Neural cell (in vitro differentiated cells): ENCODE data around the gene GLDC. TPM values are rescaled to one million over a fixed set of nuclear protein-coding genes. Genes with fewer than 3 reads are reported as not detected.

ENCODE experiments used
- H2AFZ ChIP-seq: fragments of 200-600, 300-800 bp; sonication (generic), shearing (Covaris generic); 2 replicates; pipeline ENCODE4 v1.6.0; 2014; ENCODE audit warnings: low read depth, mild to moderate bottlenecking, antibody characterized with exemption, low read length, moderate library complexity
- H3F3A ChIP-seq: fragments of 200-600 bp; shearing (Covaris generic); 2 replicates; pipeline ENCODE4 v1.6.1; 2016; ENCODE audit warnings: mild to moderate bottlenecking, moderate library complexity, mixed read lengths, antibody characterized with exemption, low read length; ENCODE audit not compliant: insufficient read depth, poor library complexity, severe bottlenecking
- H3K27ac ChIP-seq: fragments of 200-600, 300-800 bp; sonication (generic), shearing (Covaris generic); 2 replicates; pipeline ENCODE4 v1.5.1; 2014; ENCODE audit warnings: mild to moderate bottlenecking, low read length, moderate library complexity
- H3K27me3 ChIP-seq: fragments of 300-800, 200-600 bp; sonication (generic), shearing (Covaris generic); 2 replicates; pipeline ENCODE4 v1.6.0; 2014; ENCODE audit warnings: mild to moderate bottlenecking, low read depth, low read length, moderate library complexity; ENCODE audit not compliant: insufficient read depth
- H3K36me3 ChIP-seq: fragments of 300-800, 200-600 bp; sonication (generic), shearing (Covaris generic); 2 replicates; pipeline ENCODE4 v1.5.1; 2014; ENCODE audit warnings: mild to moderate bottlenecking, antibody characterized with exemption, low read length, moderate library complexity; ENCODE audit not compliant: insufficient read depth
- H3K4me2 ChIP-seq: fragments of 300-800, 200-600 bp; sonication (generic), shearing (Covaris generic); 2 replicates; pipeline ENCODE4 v1.6.0; 2014; ENCODE audit warnings: mild to moderate bottlenecking, low read length
- H3K4me3 ChIP-seq: fragments of 300-800, 200-600 bp; sonication (generic), shearing (Covaris generic); 2 replicates; pipeline ENCODE4 v1.5.1; 2014; ENCODE audit warnings: mild to moderate bottlenecking, low read length, moderate library complexity
- H3K79me2 ChIP-seq: fragments of 200-600 bp; shearing (Covaris generic); replicated peaks from 2 replicates; pipeline ENCODE4 v1.6.0; 2014; ENCODE audit warnings: mild to moderate bottlenecking, low read length, moderate library complexity; ENCODE audit not compliant: insufficient read depth
- H3K9ac ChIP-seq: fragments of 300-800, 200-600 bp; sonication (generic), shearing (Covaris generic); 2 replicates; pipeline ENCODE4 v1.6.1; 2016; ENCODE audit warnings: mild to moderate bottlenecking, low read length, mixed read lengths
- H3K9me2 ChIP-seq: fragments of 200-600 bp; shearing (Covaris generic); 2 replicates; pipeline ENCODE4 v1.6.1; 2016; ENCODE audit warnings: mild to moderate bottlenecking, low read length, mixed read lengths; ENCODE audit not compliant: insufficient read depth
- H3K9me3 ChIP-seq: fragments of 200-600, 300-800 bp; sonication (generic), shearing (Covaris generic); 2 replicates; pipeline ENCODE4 v1.6.1; 2016; ENCODE audit warnings: mild to moderate bottlenecking, mixed run types, low read length, moderate library complexity, mixed read lengths
- H4K20me1 ChIP-seq: fragments of 200-600 bp; shearing (Covaris generic); 2 replicates; pipeline ENCODE4 v1.6.1; 2016; ENCODE audit warnings: mild to moderate bottlenecking, mixed run types; ENCODE audit not compliant: insufficient read depth
- CTCF ChIP-seq: fragments of 450-650 bp; IDR thresholded peaks from 2 replicates; pipeline ENCODE4 v1.5.1; 2014; ENCODE audit warnings: antibody characterized with exemption, mild to moderate bottlenecking, moderate library complexity; ENCODE audit not compliant: poor library complexity, severe bottlenecking
- EP300 ChIP-seq: fragments of 450-650 bp; conservative IDR thresholded peaks from 2 replicates; pipeline ENCODE4 v1.6.1; 2014; ENCODE audit warnings: antibody characterized with exemption, mild to moderate bottlenecking, moderate library complexity; ENCODE audit not compliant: poor library complexity, severe bottlenecking
- EZH2 ChIP-seq: fragments of 200-600, 300-800 bp; shearing (Covaris generic), sonication (generic); IDR thresholded peaks from 2 replicates; pipeline ENCODE4 v1.6.1; 2014; ENCODE audit warnings: antibody characterized with exemption, low read length, borderline replicate concordance, mild to moderate bottlenecking; ENCODE audit not compliant: insufficient read depth, poor library complexity, severe bottlenecking
- MXI1 ChIP-seq: fragments of 450-650 bp; conservative IDR thresholded peaks from 2 replicates; pipeline ENCODE4 v1.6.1; 2014; ENCODE audit warnings: antibody characterized with exemption, mild to moderate bottlenecking; ENCODE audit not compliant: poor library complexity, severe bottlenecking
- POLR2AphosphoS5 ChIP-seq: IDR thresholded peaks from 2 replicates; pipeline ENCODE4 v1.6.1; 2012
- RAD21 ChIP-seq: fragments of 450-650 bp; conservative IDR thresholded peaks from 2 replicates; pipeline ENCODE4 v1.6.1; 2014; ENCODE audit warnings: antibody characterized with exemption, mild to moderate bottlenecking, moderate library complexity
- REST ChIP-seq: IDR thresholded peaks from 2 replicates; pipeline ENCODE4 v1.6.1; 2012; ENCODE audit warnings: borderline replicate concordance
- SMC3 ChIP-seq: fragments of 450-650 bp; conservative IDR thresholded peaks from 2 replicates; pipeline ENCODE4 v1.6.1; 2014; ENCODE audit warnings: antibody characterized with exemption, mild to moderate bottlenecking, moderate library complexity; ENCODE audit not compliant: poor library complexity
- TAF1 ChIP-seq: IDR thresholded peaks from 2 replicates; pipeline ENCODE4 v1.6.1; 2012; ENCODE audit warnings: low read depth
- polyA plus RNA-seq: library from polyadenylated mRNA; depleted of rRNA; stranded (reverse); fragments of >200 nt; gene quantifications from 2 replicates; pipeline ENCODE4 v1.2.3, GENCODE V29; 2014

The GLDC gene
- polyA plus RNA-seq, 1 donor from 2014 or later = 11.4 TPM

DNA sequence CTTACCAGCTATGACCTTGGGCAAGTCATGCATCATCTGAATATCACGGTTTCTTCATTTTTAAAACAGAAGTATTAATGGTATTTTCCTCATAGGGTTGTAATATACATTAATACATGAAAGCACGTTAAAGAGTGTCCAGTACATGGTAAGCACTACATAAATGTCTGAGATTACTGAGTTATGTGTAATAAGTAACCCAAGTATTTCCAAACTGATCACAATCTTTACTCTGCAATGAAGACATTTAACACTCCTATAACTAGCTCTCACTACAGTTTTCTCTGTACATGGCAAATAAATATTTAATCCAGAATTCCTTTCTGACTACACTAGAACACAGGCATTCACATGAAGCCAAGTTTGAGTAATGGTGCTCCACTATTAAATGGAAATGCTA, 4.0 kb downstream of the GLDC start:
- no peaks in the 10 kb centered on the region for H3K36me3 ChIP-seq
- no peaks in the 10 kb centered on the region for H3K9me3 ChIP-seq
- no peak overlapping the region for H3K4me2 ChIP-seq
- H3K9ac ChIP-seq = no peak overlapping the region
- TF ChIP-seq RAD21 (no peak), MXI1 (no peak), CTCF (no peak), TAF1 (no peak), SMC3 (no peak), EP300 (no peak), REST (no peak), POLR2AphosphoS5 (no peak), EZH2 (no peak)
- no peaks in the 10 kb centered on the region for H3K9me2 ChIP-seq
- no peaks in the 10 kb centered on the region for H3K27me3 ChIP-seq
- no peak overlapping the region for H3K27ac ChIP-seq
- H3K79me2 ChIP-seq = peaks cover 17% of the 10 kb centered on the region
- no peaks in the 10 kb centered on the region for H3F3A ChIP-seq
- H3K4me3 ChIP-seq = no peak overlapping the region
- H2AFZ ChIP-seq = no peak overlapping the region
- H4K20me1 ChIP-seq = no peaks in the 10 kb centered on the region

DNA sequence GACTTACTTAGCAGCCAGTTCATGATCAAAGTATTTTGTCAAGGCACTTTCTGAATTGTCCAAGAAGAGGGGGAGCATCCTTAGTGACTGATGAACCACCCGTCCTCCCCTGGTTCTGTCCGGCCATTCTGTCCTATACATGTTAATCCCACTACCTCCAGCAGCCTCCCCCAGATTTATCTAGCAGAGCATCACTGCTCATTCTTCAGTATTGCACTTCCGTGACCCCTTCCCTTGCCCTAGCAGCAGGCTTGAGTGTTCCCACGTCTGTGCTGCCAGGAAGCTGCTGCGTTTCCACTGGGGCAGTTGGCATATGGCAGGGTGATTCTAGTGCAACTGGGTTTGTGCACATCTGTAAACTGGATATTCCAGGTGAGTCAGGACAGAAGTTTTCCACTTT, 4.5 kb downstream of the GLDC start:
- Histone ChIP-seq H3K79me2 (peaks cover 17% of the 10 kb centered on the region), H3K27me3 (no peaks in the 10 kb centered on the region)

More for the DNA sequence above, 4.5 kb downstream of the GLDC start:
- Histone ChIP-seq H3K9me3 (no peaks in the 10 kb centered on the region), H3K4me3 (no peak overlapping the region), H3K9me2 (no peaks in the 10 kb centered on the region), H3F3A (no peaks in the 10 kb centered on the region), H3K4me2 (no peak overlapping the region), H2AFZ (no peak overlapping the region), H3K27ac (no peak overlapping the region), H4K20me1 (no peaks in the 10 kb centered on the region), H3K9ac (no peak overlapping the region), H3K36me3 (no peaks in the 10 kb centered on the region)
- TF ChIP-seq SMC3 (no peak), CTCF (no peak), EP300 (no peak), EZH2 (no peak), REST (no peak), MXI1 (no peak), POLR2AphosphoS5 (no peak), RAD21 (no peak), TAF1 (no peak)
